ENCODE measurements around the gene ARFRP1. TPM values are rescaled to one million over a fixed set of nuclear protein-coding genes. Genes with fewer than 3 reads are reported as not detected.
A peak's percentile ranks its signal among the peaks of the same experiment; 100 is the strongest.

Gene ARFRP1
- total and polyA plus RNA-seq, 2 of the 13 experiments (the other 11 are each of a cell fraction or from before 2014, with no cell fraction given), result 32.0 to 51.1 TPM

GRCh38 chr20:63745961-63746731 lies 38.4 kb upstream of the ARFRP1 start (continued):
- TF ChIP-seq ZSCAN29 (CRISPR knock-in tag; conservative IDR thresholded peaks at IDR 0.05) (no peak), BRCA1 (CRISPR knock-in tag; IDR thresholded peaks at IDR 0.05) (no peak), GATA4 (IDR thresholded peaks at IDR 0.05; ENCODE audit: borderline replicate concordance, low read depth) (no peak), ZNF280B (CRISPR knock-in tag; IDR thresholded peaks at IDR 0.05; ENCODE audit: borderline replicate concordance) (no peak), KDM5B (CRISPR knock-in tag; IDR thresholded peaks at IDR 0.05; ENCODE audit: borderline replicate concordance) (peak; percentile 74; the same call in 1 of the 2 replicates), ZNF746 (CRISPR knock-in tag; IDR thresholded peaks at IDR 0.05) (no peak), ZNF207 (IDR thresholded peaks at IDR 0.05; ENCODE audit: borderline replicate concordance) (no peak), ZNF343 (CRISPR knock-in tag; IDR thresholded peaks at IDR 0.05) (no peak), CEBPB (IDR thresholded peaks at IDR 0.05; ENCODE audit: borderline replicate concordance, low read depth, low read length) (no peak), BORCS8-MEF2B (CRISPR knock-in tag; IDR thresholded peaks at IDR 0.05) (no peak), SNAI1 (CRISPR knock-in tag; IDR thresholded peaks at IDR 0.05; ENCODE audit: borderline replicate concordance) (peak; percentile 79; the same call in 1 of the 2 replicates), ZNF317 (CRISPR knock-in tag; IDR thresholded peaks at IDR 0.05) (0 out of 2 replicates have a peak, but pooled peaks have one; percentile 37), RBM39 (IDR thresholded peaks at IDR 0.05; ENCODE audit: low read depth, low read length, poor library complexity, severe bottlenecking) (peak; percentile 19), ARNTL (CRISPR knock-in tag; IDR thresholded peaks at IDR 0.05) (peak; percentile 75; the same call in 1 of the 2 replicates), SNRNP70 (IDR thresholded peaks at IDR 0.05; ENCODE audit: low read depth, low read length) (no peak), ZNF670 (CRISPR knock-in tag; IDR thresholded peaks at IDR 0.05; ENCODE audit: borderline replicate concordance) (no peak), IRF2 (CRISPR knock-in tag; IDR thresholded peaks at IDR 0.05) (no peak), EED (CRISPR knock-in tag; IDR thresholded peaks at IDR 0.05) (no peak), ZMYM4 (CRISPR knock-in tag; IDR thresholded peaks at IDR 0.05) (no peak), FOXJ3 (CRISPR knock-in tag; IDR thresholded peaks at IDR 0.05; ENCODE audit: borderline replicate concordance) (no peak), GABPA (IDR thresholded peaks at IDR 0.05; ENCODE audit: low read depth, low read length) (no peak), GABPA (CRISPR knock-in tag; IDR thresholded peaks at IDR 0.05; ENCODE audit: low read depth) (no peak), ZBTB25 (CRISPR knock-in tag; IDR thresholded peaks at IDR 0.05) (no peak), ZNF605 (CRISPR knock-in tag; IDR thresholded peaks at IDR 0.05) (no peak), FOXA3 (CRISPR knock-in tag; IDR thresholded peaks at IDR 0.05) (no peak), HMGXB4 (CRISPR knock-in tag; IDR thresholded peaks at IDR 0.05; ENCODE audit: borderline replicate concordance in 1 of 2, low read depth in 1 of 2) (no peak), NFE2 (CRISPR knock-in tag; IDR thresholded peaks at IDR 0.05) (no peak), HDAC2 (CRISPR knock-in tag; IDR thresholded peaks at IDR 0.05) (no peak)
